Suprapubic skin (tissue), 4 donors: Measurements from ENCODE around the gene GORAB.

ENCODE experiments used
- POLR2A ChIP-seq, 2 donors: fragments of 450-650 bp; IDR thresholded peaks; one replicate each; pipeline ENCODE4 v1.6.1; 2017; ENCODE audit warnings: antibody characterized with exemption in 2 of 2, mild to moderate bottlenecking in 2 of 2, moderate library complexity in 2 of 2
- POLR2AphosphoS5 ChIP-seq, 3 donors: sonication (generic); formaldehyde crosslinking; IDR thresholded peaks; one replicate each; pipeline ENCODE4 v1.6.1; 2017; ENCODE audit warnings: antibody characterized with exemption in 3 of 3
- TF ChIP-seq, protein P1 (sequence below), 2 donors: fragments of 200-600 bp in 1 of 2; fragments of 450-650 bp in 1 of 2; sonication (generic) in 1 of 2; IDR thresholded peaks; one replicate each; pipeline ENCODE4 v1.5.1; 2016 to 2019; ENCODE audit warnings: antibody characterized with exemption in 2 of 2, mild to moderate bottlenecking in 1 of 2, moderate library complexity in 1 of 2

GRCh38 chr1:170498876-170499275 is 33.1 kb upstream of the GORAB start:
- TF ChIP-seq, protein P1, sequence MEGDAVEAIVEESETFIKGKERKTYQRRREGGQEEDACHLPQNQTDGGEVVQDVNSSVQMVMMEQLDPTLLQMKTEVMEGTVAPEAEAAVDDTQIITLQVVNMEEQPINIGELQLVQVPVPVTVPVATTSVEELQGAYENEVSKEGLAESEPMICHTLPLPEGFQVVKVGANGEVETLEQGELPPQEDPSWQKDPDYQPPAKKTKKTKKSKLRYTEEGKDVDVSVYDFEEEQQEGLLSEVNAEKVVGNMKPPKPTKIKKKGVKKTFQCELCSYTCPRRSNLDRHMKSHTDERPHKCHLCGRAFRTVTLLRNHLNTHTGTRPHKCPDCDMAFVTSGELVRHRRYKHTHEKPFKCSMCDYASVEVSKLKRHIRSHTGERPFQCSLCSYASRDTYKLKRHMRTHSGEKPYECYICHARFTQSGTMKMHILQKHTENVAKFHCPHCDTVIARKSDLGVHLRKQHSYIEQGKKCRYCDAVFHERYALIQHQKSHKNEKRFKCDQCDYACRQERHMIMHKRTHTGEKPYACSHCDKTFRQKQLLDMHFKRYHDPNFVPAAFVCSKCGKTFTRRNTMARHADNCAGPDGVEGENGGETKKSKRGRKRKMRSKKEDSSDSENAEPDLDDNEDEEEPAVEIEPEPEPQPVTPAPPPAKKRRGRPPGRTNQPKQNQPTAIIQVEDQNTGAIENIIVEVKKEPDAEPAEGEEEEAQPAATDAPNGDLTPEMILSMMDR (IDR thresholded peaks at IDR 0.05): no peak
- TF ChIP-seq POLR2A (IDR thresholded peaks at IDR 0.05) (no peak), POLR2AphosphoS5 (IDR thresholded peaks at IDR 0.05) (no peak)
